Raji (cell line): ENCODE measurements around the gene CHRDL2.

Experiments
- POLR2A ChIP-seq: IDR thresholded peaks from 2 replicates; pipeline ENCODE4 v1.6.1; 2011; ENCODE audit warnings: low read depth, low read length, control low read depth; ENCODE audit not compliant: insufficient read depth

Gene CHRDL2

GRCh38 chr11:74702383-74703007 lies 28.7 kb downstream of the CHRDL2 start:
- TF ChIP-seq POLR2A, result no peak

- TF ChIP-seq POLR2A, result no peak
Measured at GRCh38 chr11:74701351-74701750, 29.9 kb downstream of the CHRDL2 start.

- no peak for TF ChIP-seq POLR2A
Measured at GRCh38 chr11:74699615-74700396, 31.4 kb downstream of the CHRDL2 start.

- TF ChIP-seq POLR2A, result no peak
Measured at GRCh38 chr11:74697722-74698121, 33.5 kb downstream of the CHRDL2 start.

GRCh38 chr11:74696939-74697675 lies 34.1 kb downstream of the CHRDL2 start:
- no peak for TF ChIP-seq POLR2A

GRCh38 chr11:74696500-74696899 lies 34.7 kb downstream of the CHRDL2 start:
- no peak for TF ChIP-seq POLR2A

GRCh38 chr11:74695705-74696280 lies 35.4 kb downstream of the CHRDL2 start:
- TF ChIP-seq POLR2A, result no peak

- no peak for TF ChIP-seq POLR2A
Measured at GRCh38 chr11:74694136-74694930, 36.9 kb downstream of the CHRDL2 start.

- no peak for TF ChIP-seq POLR2A
Measured at GRCh38 chr11:74693531-74693930, 37.7 kb downstream of the CHRDL2 start.

- TF ChIP-seq POLR2A, result no peak
Measured at GRCh38 chr11:74691755-74692154, 39.5 kb downstream of the CHRDL2 start.

- no peak for TF ChIP-seq POLR2A
Measured at GRCh38 chr11:74689666-74690065, 41.6 kb downstream of the CHRDL2 start.

- no peak for TF ChIP-seq POLR2A
Measured at GRCh38 chr11:74687237-74688023, 43.8 kb downstream of the CHRDL2 start.

GRCh38 chr11:74686792-74687191 lies 44.4 kb downstream of the CHRDL2 start:
- TF ChIP-seq POLR2A, result no peak

GRCh38 chr11:74685905-74686304 lies 45.3 kb downstream of the CHRDL2 start:
- no peak for TF ChIP-seq POLR2A

GRCh38 chr11:74685338-74685737 lies 45.9 kb downstream of the CHRDL2 start:
- TF ChIP-seq POLR2A, result no peak

GRCh38 chr11:74684661-74685060 lies 46.6 kb downstream of the CHRDL2 start:
- no peak for TF ChIP-seq POLR2A
